Ovary (tissue), 3 donors: ENCODE data around the gene SLC9A6.

Experiments
- POLR2A ChIP-seq: fragments of 450-650 bp; IDR thresholded peaks from one replicate; pipeline ENCODE4 v1.6.1; 2017; ENCODE audit warnings: antibody characterized with exemption, mild to moderate bottlenecking, moderate library complexity
- TF ChIP-seq, protein P1 (sequence below), 3 donors: fragments of 450-650 bp in 2 of 3; fragments of 200-600 bp in 1 of 3; IDR thresholded peaks; one replicate each; pipeline versions ENCODE4 v1.5.1 to v1.8.0; 2016 to 2022; ENCODE audit warnings: antibody characterized with exemption in 3 of 3, mild to moderate bottlenecking in 1 of 3
- donor health status: DM: no; HTN: no; CAD: no.

DNA sequence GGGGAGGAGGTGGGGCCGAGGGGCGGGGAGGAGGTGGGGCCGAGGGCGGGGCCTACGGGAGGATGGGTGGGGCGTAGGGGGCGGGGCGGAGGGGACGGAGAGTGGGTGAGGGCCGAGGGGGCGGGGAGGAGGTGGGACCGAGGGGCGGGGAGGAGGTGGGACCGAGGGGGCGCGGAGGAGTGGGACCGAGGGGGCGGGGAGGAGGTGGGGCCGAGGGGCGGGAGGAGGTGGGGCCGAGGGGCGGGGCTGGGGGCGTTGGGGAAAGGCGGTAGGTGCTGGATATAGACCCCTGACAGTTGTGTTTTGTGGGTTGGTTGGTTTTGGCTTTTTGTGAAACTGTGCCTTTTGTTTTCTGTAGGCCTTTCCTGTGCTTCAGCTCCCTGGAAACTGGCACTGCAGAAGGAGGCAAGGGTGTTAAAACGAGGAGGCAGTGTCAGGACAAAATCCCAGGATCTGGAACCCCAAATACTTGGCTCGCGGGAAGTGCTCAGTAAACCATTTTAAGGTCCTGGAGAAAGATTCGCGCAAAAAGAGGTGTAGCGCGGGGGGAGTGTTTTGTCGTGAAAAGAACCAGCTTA is 10.9 kb upstream of the SLC9A6 start:
- no peak for TF ChIP-seq POLR2A
- TF ChIP-seq, protein P1, sequence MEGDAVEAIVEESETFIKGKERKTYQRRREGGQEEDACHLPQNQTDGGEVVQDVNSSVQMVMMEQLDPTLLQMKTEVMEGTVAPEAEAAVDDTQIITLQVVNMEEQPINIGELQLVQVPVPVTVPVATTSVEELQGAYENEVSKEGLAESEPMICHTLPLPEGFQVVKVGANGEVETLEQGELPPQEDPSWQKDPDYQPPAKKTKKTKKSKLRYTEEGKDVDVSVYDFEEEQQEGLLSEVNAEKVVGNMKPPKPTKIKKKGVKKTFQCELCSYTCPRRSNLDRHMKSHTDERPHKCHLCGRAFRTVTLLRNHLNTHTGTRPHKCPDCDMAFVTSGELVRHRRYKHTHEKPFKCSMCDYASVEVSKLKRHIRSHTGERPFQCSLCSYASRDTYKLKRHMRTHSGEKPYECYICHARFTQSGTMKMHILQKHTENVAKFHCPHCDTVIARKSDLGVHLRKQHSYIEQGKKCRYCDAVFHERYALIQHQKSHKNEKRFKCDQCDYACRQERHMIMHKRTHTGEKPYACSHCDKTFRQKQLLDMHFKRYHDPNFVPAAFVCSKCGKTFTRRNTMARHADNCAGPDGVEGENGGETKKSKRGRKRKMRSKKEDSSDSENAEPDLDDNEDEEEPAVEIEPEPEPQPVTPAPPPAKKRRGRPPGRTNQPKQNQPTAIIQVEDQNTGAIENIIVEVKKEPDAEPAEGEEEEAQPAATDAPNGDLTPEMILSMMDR (IDR thresholded peaks at IDR 0.05) = no peak
